Measurements from ENCODE around the gene CCDC127.

DNA sequence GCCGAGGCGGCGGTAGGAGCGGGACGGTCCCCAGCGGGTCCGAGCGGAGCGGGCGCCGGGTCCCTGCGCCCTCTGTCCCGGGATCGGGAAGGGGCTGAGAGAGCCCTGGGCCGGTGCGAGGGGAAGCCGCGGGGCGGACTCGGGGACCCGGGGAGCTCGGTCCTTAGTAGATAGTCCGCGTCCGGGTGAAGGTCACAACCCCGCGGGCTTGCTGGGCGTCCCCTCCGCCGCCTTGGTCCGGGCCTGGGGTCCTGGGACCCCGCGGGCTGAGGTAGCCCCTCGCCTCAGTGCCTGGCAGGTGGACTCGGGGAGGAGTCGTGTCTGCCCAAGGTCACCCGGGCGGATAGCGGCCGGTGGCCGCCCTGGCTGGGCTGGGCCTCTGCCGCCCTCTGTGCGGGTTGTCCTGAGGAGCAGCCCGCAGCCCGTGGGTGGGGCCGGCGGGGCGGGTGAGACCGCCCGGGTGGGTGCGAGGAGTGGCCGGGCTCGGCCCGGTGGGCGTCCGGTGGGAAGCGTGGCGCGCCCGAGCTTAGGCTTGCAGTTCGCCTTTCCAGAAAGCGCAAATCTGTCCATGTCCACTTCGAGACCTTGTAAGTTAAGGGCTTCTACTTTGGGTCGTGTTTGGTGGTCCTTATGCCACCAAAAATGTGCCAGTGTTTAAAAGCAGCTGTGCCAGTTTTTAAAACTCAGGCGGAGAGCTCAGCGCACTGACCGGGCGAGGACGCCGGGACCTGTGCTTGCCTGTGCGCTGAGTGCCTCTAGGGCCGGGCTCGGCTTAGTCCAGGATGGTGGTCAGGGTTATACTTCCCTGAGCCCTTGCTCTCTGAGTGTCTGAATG lies 721 bp upstream of the CCDC127 start:
- TF ChIP-seq, protein P1, sequence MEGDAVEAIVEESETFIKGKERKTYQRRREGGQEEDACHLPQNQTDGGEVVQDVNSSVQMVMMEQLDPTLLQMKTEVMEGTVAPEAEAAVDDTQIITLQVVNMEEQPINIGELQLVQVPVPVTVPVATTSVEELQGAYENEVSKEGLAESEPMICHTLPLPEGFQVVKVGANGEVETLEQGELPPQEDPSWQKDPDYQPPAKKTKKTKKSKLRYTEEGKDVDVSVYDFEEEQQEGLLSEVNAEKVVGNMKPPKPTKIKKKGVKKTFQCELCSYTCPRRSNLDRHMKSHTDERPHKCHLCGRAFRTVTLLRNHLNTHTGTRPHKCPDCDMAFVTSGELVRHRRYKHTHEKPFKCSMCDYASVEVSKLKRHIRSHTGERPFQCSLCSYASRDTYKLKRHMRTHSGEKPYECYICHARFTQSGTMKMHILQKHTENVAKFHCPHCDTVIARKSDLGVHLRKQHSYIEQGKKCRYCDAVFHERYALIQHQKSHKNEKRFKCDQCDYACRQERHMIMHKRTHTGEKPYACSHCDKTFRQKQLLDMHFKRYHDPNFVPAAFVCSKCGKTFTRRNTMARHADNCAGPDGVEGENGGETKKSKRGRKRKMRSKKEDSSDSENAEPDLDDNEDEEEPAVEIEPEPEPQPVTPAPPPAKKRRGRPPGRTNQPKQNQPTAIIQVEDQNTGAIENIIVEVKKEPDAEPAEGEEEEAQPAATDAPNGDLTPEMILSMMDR (IDR thresholded peaks at IDR 0.05), result no peak
- TF ChIP-seq EP300 (IDR thresholded peaks at IDR 0.05; ENCODE audit: low read depth), result no peak
